HG03175 (cell line): ENCODE measurements around the gene LRP8.

ENCODE experiments used
- ATAC-seq: cut with Tn5 transposase; IDR thresholded peaks from one replicate; pipeline ENCODE4 v1.9.1; 2021; ENCODE audit warnings: mild to moderate bottlenecking, moderate library complexity; ENCODE audit not compliant: unreplicated experiment

LRP8 gene

GRCh38 chr1:53308506-53308905 is 19.4 kb downstream of the LRP8 start:
- no peak for ATAC-seq

- no peak for ATAC-seq
Observed at GRCh38 chr1:53307037-53307436, 20.8 kb downstream of the LRP8 start.

GRCh38 chr1:53306168-53306567 is 21.7 kb downstream of the LRP8 start:
- ATAC-seq: no peak

GRCh38 chr1:53305650-53306049 is 22.2 kb downstream of the LRP8 start:
- ATAC-seq: no peak

GRCh38 chr1:53304527-53304926 is 23.3 kb downstream of the LRP8 start:
- ATAC-seq: no peak

- no peak for ATAC-seq
Observed at GRCh38 chr1:53303726-53304515, 23.9 kb downstream of the LRP8 start.

- no peak for ATAC-seq
Observed at GRCh38 chr1:53303243-53303642, 24.6 kb downstream of the LRP8 start.

- ATAC-seq: no peak
Observed at GRCh38 chr1:53299233-53299632, 28.6 kb downstream of the LRP8 start.

- ATAC-seq: no peak
Observed at GRCh38 chr1:53298045-53298637, 29.7 kb downstream of the LRP8 start.

- no peak for ATAC-seq
Observed at GRCh38 chr1:53297195-53297594, 30.7 kb downstream of the LRP8 start.

GRCh38 chr1:53296117-53296749 is 31.6 kb downstream of the LRP8 start:
- no peak for ATAC-seq

- ATAC-seq: no peak
Observed at GRCh38 chr1:53295726-53296116, 32.1 kb downstream of the LRP8 start.

- ATAC-seq: no peak
Observed at GRCh38 chr1:53295295-53295694, 32.6 kb downstream of the LRP8 start.

- ATAC-seq: no peak
Observed at GRCh38 chr1:53294567-53294966, 33.3 kb downstream of the LRP8 start.

GRCh38 chr1:53294061-53294460 is 33.8 kb downstream of the LRP8 start:
- ATAC-seq: no peak

GRCh38 chr1:53293123-53293522 is 34.7 kb downstream of the LRP8 start:
- no peak for ATAC-seq

- no peak for ATAC-seq
Observed at GRCh38 chr1:53292690-53293089, 35.2 kb downstream of the LRP8 start.

GRCh38 chr1:53291574-53291973 is 36.3 kb downstream of the LRP8 start:
- no peak for ATAC-seq

- ATAC-seq: no peak
Observed at GRCh38 chr1:53288790-53289429, 39.0 kb downstream of the LRP8 start.

GRCh38 chr1:53288002-53288789 is 39.7 kb downstream of the LRP8 start:
- no peak for ATAC-seq

GRCh38 chr1:53286955-53287354 is 40.9 kb downstream of the LRP8 start:
- no peak for ATAC-seq
